DOHH2 (cell line): ENCODE measurements around the gene FBXW2.
"Not testable (repeated sequence)": the region's sequence is repeated elsewhere in the genome, so short reads cannot be mapped to it uniquely, and the experiment has no call there.

Experiments used
- H3F3A ChIP-seq: fragments of 200-600 bp; sonication (generic), shearing (Covaris generic); 2 replicates; pipeline ENCODE4 v1.6.0; 2016; ENCODE audit warnings: antibody characterized with exemption, mild to moderate bottlenecking; ENCODE audit not compliant: control insufficient read depth, insufficient read depth
- H3K27ac ChIP-seq: fragments of 200-600 bp; sonication (generic); 2 replicates; pipeline ENCODE4 v1.5.1; 2014; ENCODE audit warnings: low read depth, mild to moderate bottlenecking, low read length, moderate library complexity
- H3K27me3 ChIP-seq: fragments of 200-600 bp; sonication (generic); 2 replicates; pipeline ENCODE4 v1.6.1; 2014; ENCODE audit warnings: mild to moderate bottlenecking, low read length, mixed read lengths; ENCODE audit not compliant: control insufficient read depth
- H3K36me3 ChIP-seq: fragments of 200-600 bp; sonication (generic); 2 replicates; pipeline ENCODE4 v1.6.1; 2014; ENCODE audit warnings: mild to moderate bottlenecking, low read length, moderate library complexity, mixed read lengths; ENCODE audit not compliant: control insufficient read depth
- H3K4me1 ChIP-seq: fragments of 200-600 bp; sonication (generic); 2 replicates; pipeline ENCODE4 v1.6.1; 2014; ENCODE audit warnings: mild to moderate bottlenecking, low read length, mixed read lengths; ENCODE audit not compliant: control insufficient read depth
- H3K4me2 ChIP-seq: fragments of 200-600 bp; sonication (generic); 2 replicates; pipeline ENCODE4 v1.6.0; 2014; ENCODE audit warnings: mild to moderate bottlenecking, low read length, moderate library complexity
- H3K4me3 ChIP-seq: fragments of 200-600 bp; sonication (generic); 2 replicates; pipeline ENCODE4 v1.5.1; 2014; ENCODE audit warnings: mild to moderate bottlenecking, low read length, mixed read lengths
- H3K79me2 ChIP-seq: fragments of 200-600 bp; sonication (generic); 2 replicates; pipeline ENCODE4 v1.6.1; 2014; ENCODE audit warnings: mild to moderate bottlenecking, low read length, mixed read lengths; ENCODE audit not compliant: control insufficient read depth
- H3K9me2 ChIP-seq: fragments of 200-600 bp; sonication (generic); replicated peaks from 2 replicates; pipeline ENCODE4 v1.6.1; 2014; ENCODE audit warnings: mild to moderate bottlenecking, low read length, mixed read lengths; ENCODE audit not compliant: control insufficient read depth
- H3K9me3 ChIP-seq: fragments of 200-600 bp; sonication (generic); 2 replicates; pipeline ENCODE4 v1.6.1; 2014; ENCODE audit warnings: antibody characterized with exemption, low read length, mixed read lengths; ENCODE audit not compliant: control insufficient read depth, insufficient read depth
- H4K20me1 ChIP-seq: fragments of 200-600 bp; sonication (generic); 2 replicates; pipeline ENCODE4 v1.6.0; 2014; ENCODE audit warnings: low read depth, mild to moderate bottlenecking, antibody characterized with exemption, low read length, moderate library complexity; ENCODE audit not compliant: control insufficient read depth, insufficient read depth
- EZH2phosphoT487 ChIP-seq: fragments of 200-600 bp; sonication (generic); IDR thresholded peaks from 2 replicates; pipeline ENCODE4 v1.6.1; 2017; ENCODE audit warnings: borderline replicate concordance, mild to moderate bottlenecking, antibody characterized with exemption, low read length, moderate library complexity, mixed read lengths
- TF ChIP-seq, protein P1 (sequence below): fragments of 200-600 bp; sonication (generic); IDR thresholded peaks from one replicate; pipeline ENCODE4 v1.5.1; 2014; ENCODE audit warnings: antibody characterized with exemption, mild to moderate bottlenecking, low read depth, low read length; ENCODE audit not compliant: poor library complexity, severe bottlenecking

FBXW2 gene

GRCh38 chr9:120750421-120750820 is 42.8 kb downstream of the FBXW2 start:
- Histone ChIP-seq H3K27me3 (no peaks in the 10 kb centered on the region), H4K20me1 (no peaks in the 10 kb centered on the region), H3F3A (no peaks in the 10 kb centered on the region), H3K36me3 (no peaks in the 10 kb centered on the region), H3K4me1 (peaks cover 14% of the 10 kb centered on the region), H3K27ac (no peak overlapping the region), H3K4me3 (no peak overlapping the region), H3K9me2 (no peaks in the 10 kb centered on the region), H3K79me2 (no peaks in the 10 kb centered on the region), H3K9me3 (no peaks in the 10 kb centered on the region), H3K4me2 (no peak overlapping the region)
- no peak for TF ChIP-seq EZH2phosphoT487

GRCh38 chr9:120746366-120746765 is 46.9 kb downstream of the FBXW2 start:
- H4K20me1 ChIP-seq, H3K27me3 ChIP-seq, H3K9me3 ChIP-seq, H3K4me3 ChIP-seq, H3K4me2 ChIP-seq, H3K27ac ChIP-seq, H3F3A ChIP-seq, H3K4me1 ChIP-seq, H3K36me3 ChIP-seq, H3K79me2 ChIP-seq, H3K9me2 ChIP-seq: not testable (repeated sequence)

DNA sequence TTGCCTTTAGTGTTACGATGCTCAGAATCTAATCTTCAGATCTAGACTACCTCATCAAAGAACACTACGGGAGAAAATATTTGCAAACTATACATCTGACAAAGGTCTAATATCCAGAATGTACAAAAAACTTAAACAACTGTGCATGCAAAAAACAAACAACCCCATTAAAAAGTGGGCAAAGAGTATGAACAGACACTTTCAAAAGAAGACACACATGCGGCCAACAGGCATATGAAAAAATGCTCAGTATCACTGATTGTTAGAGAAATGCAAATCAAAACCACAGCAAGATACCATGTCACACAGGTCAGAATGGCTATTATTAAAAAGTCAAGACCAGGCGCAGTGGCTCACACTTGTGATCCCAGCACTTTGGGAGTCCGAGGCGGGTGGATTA is 47.9 kb downstream of the FBXW2 start:
- TF ChIP-seq, protein P1, sequence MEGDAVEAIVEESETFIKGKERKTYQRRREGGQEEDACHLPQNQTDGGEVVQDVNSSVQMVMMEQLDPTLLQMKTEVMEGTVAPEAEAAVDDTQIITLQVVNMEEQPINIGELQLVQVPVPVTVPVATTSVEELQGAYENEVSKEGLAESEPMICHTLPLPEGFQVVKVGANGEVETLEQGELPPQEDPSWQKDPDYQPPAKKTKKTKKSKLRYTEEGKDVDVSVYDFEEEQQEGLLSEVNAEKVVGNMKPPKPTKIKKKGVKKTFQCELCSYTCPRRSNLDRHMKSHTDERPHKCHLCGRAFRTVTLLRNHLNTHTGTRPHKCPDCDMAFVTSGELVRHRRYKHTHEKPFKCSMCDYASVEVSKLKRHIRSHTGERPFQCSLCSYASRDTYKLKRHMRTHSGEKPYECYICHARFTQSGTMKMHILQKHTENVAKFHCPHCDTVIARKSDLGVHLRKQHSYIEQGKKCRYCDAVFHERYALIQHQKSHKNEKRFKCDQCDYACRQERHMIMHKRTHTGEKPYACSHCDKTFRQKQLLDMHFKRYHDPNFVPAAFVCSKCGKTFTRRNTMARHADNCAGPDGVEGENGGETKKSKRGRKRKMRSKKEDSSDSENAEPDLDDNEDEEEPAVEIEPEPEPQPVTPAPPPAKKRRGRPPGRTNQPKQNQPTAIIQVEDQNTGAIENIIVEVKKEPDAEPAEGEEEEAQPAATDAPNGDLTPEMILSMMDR, result no peak
- peaks cover 6% of the 10 kb centered on the region; the same call in 1 of the 2 replicates for H3F3A ChIP-seq
- H3K9me2 ChIP-seq, result no peaks in the 10 kb centered on the region
- no peak overlapping the region for H3K4me2 ChIP-seq
- H3K79me2 ChIP-seq, result no peaks in the 10 kb centered on the region
- no peak overlapping the region for H3K4me3 ChIP-seq
- no peaks in the 10 kb centered on the region for H3K9me3 ChIP-seq
- H3K27me3 ChIP-seq, result no peaks in the 10 kb centered on the region
- H3K4me1 ChIP-seq, result no peaks in the 10 kb centered on the region
- no peak overlapping the region for H3K27ac ChIP-seq
- H4K20me1 ChIP-seq, result no peaks in the 10 kb centered on the region
- H3K36me3 ChIP-seq, result no peaks in the 10 kb centered on the region

DNA sequence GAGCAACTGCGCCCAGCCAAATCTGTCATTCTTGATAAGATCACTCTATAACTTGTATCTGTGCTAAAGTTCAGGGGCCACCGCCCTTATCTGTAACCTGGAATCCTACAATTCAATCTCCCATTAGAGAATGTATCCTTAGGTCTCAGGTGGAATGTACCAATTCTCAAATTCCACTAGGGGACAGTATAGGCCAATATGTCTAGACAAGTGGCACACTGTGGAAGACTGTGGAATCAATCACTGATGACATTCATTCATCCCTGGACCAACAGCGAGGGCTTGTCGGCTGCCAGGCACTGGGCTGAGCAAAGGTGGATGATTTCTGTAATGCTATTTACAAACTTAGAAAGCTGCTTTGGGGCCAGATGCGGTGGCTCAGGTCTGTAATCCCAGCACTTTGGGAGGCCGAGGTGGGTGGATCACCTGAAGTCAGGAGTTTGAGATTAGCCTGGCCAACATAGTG is 50.2 kb downstream of the FBXW2 start:
- H3K27ac ChIP-seq, result no peak overlapping the region
- TF ChIP-seq, protein P1, result peak; percentile 77
- no peak for TF ChIP-seq EZH2phosphoT487
- H3F3A ChIP-seq, result peaks cover 6% of the 10 kb centered on the region; the same call in 1 of the 2 replicates
- H3K9me2 ChIP-seq, result no peaks in the 10 kb centered on the region
- no peaks in the 10 kb centered on the region for H4K20me1 ChIP-seq
- H3K4me1 ChIP-seq, result no peaks in the 10 kb centered on the region
- no peak overlapping the region for H3K4me3 ChIP-seq
- H3K79me2 ChIP-seq, result no peaks in the 10 kb centered on the region
- no peaks in the 10 kb centered on the region for H3K9me3 ChIP-seq
- no peaks in the 10 kb centered on the region for H3K27me3 ChIP-seq
- no peak overlapping the region for H3K4me2 ChIP-seq
- no peaks in the 10 kb centered on the region for H3K36me3 ChIP-seq
